Brain microvascular endothelial cell (primary cell): ENCODE measurements around the gene DVL2.

Experiments used
- DNase-seq: peaks from one replicate; pipeline ENCODE4 v3.0.0-alpha.2; 2020
- H3K27ac ChIP-seq: fragments of 250-450 bp; sonication (Bioruptor Pico); 2 replicates; pipeline ENCODE4 v1.5.1; 2020; ENCODE audit warnings: mild to moderate bottlenecking, moderate library complexity
- H3K27me3 ChIP-seq: fragments of 250-450 bp; sonication (Bioruptor Pico); replicated peaks from 2 replicates; pipeline ENCODE4 v1.5.1; 2020; ENCODE audit warnings: mild to moderate bottlenecking
- H3K36me3 ChIP-seq: fragments of 250-450 bp; sonication (Bioruptor Pico); replicated peaks from 2 replicates; pipeline ENCODE4 v1.5.1; 2020; ENCODE audit warnings: mild to moderate bottlenecking
- H3K4me3 ChIP-seq: 2 replicates; pipeline ENCODE4 v1.5.1; 2011; ENCODE audit warnings: low read depth, mild to moderate bottlenecking, control low read depth, low read length, moderate library complexity
- CTCF ChIP-seq: IDR thresholded peaks from 2 replicates; pipeline ENCODE4 v1.5.1; 2011; ENCODE audit warnings: low read depth, mild to moderate bottlenecking, moderate library complexity, low read length, control low read depth, inconsistent platforms; ENCODE audit errors: missing control alignments
- in situ Hi-C: cut with HindIII; loops from 2 replicates; pipeline ENCODE4 v1.10.0; 2017; ENCODE audit warnings: low sequenced_read_pairs, low pct_ligation_motif_present

The DVL2 gene

GRCh38 chr17:7195971-7196370, 38.3 kb downstream of the DVL2 start:
- in situ Hi-C loops = loop anchor here (25.0 kb wide), 1 partner anchor 134 kb away; no protein-coding TSS in a partner anchor
- Histone ChIP-seq H3K36me3 (peaks cover 58% of the 10 kb centered on the region), H3K27me3 (no peaks in the 10 kb centered on the region), H3K4me3 (no peak overlapping the region), H3K27ac (no peak overlapping the region)
- no peak for DNase-seq
- no peak for TF ChIP-seq CTCF

GRCh38 chr17:7192271-7192937, 41.9 kb downstream of the DVL2 start:
- Histone ChIP-seq H3K27ac (no peak overlapping the region), H3K27me3 (no peaks in the 10 kb centered on the region), H3K36me3 (peaks cover 50% of the 10 kb centered on the region), H3K4me3 (no peak overlapping the region)
- DNase-seq = no peak
- no peak for TF ChIP-seq CTCF
- in situ Hi-C loops = loop anchor here (25.0 kb wide), 1 partner anchor 130 kb away; no protein-coding TSS in a partner anchor

- Histone ChIP-seq H3K27me3 (no peaks in the 10 kb centered on the region), H3K4me3 (no peak overlapping the region), H3K27ac (no peak overlapping the region), H3K36me3 (peaks cover 44% of the 10 kb centered on the region)
- in situ Hi-C loops = loop anchor here (25.0 kb wide), 1 partner anchor 129 kb away; no protein-coding TSS in a partner anchor
- no peak for TF ChIP-seq CTCF
- no peak for DNase-seq
Measured at GRCh38 chr17:7191571-7192270, 42.6 kb downstream of the DVL2 start.

GRCh38 chr17:7191069-7191468, 43.2 kb downstream of the DVL2 start:
- Histone ChIP-seq H3K27ac (no peak overlapping the region), H3K36me3 (peaks cover 37% of the 10 kb centered on the region), H3K4me3 (no peak overlapping the region), H3K27me3 (no peaks in the 10 kb centered on the region)
- no peak for DNase-seq
- TF ChIP-seq CTCF = no peak
- in situ Hi-C loops = loop anchor here (25.0 kb wide), 1 partner anchor 129 kb away; no protein-coding TSS in a partner anchor

- in situ Hi-C loops = loop anchor here (25.0 kb wide), 1 partner anchor 128 kb away; no protein-coding TSS in a partner anchor
- no peaks in the 10 kb centered on the region for H3K27me3 ChIP-seq
- no peak for DNase-seq
- no peak overlapping the region for H3K27ac ChIP-seq
- TF ChIP-seq CTCF = no peak
- peaks cover 30% of the 10 kb centered on the region for H3K36me3 ChIP-seq
- H3K4me3 ChIP-seq = no peak overlapping the region
Measured at GRCh38 chr17:7190276-7190917, 43.9 kb downstream of the DVL2 start.
